T1000 (cell line): ENCODE measurements around the gene PHF14.

ENCODE experiments used
- DNase-seq: peaks from one replicate; lab custom pipeline; 2025; ENCODE audit warnings: mixed read lengths; lab: John Stamatoyannopoulos, UW

PHF14 gene

GRCh38 chr7:11120068-11120664, 146.5 kb downstream of the PHF14 start:
- DNase-seq: no peak

GRCh38 chr7:11120675-11121220, 147.1 kb downstream of the PHF14 start:
- no peak for DNase-seq

- no peak for DNase-seq
Observed at GRCh38 chr7:11124856-11125559, 151.3 kb downstream of the PHF14 start.

- no peak for DNase-seq
Observed at GRCh38 chr7:11127114-11127785, 153.6 kb downstream of the PHF14 start.

DNA sequence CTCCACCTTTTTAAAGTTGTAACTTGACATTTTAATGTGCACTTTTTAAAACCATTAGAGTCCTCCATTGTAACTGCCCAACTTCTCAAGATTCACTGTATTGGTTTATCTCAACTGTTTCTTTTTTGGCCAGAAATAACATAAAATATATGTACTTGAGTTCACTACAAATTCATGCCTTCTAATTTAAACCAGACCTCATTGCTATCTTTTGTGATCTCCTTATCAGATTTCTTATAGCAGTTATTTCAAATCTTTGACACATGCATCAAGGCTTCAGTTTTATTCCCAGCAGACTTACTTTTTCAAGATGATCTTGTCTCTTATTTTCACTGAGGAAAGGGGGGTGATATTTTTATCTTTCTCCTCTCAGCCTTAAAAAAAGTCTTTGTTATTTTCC, 154.3 kb downstream of the PHF14 start:
- DNase-seq: no peak

- no peak for DNase-seq
Observed at GRCh38 chr7:11128498-11128897, 154.8 kb downstream of the PHF14 start.

GRCh38 chr7:11130012-11130411, 156.3 kb downstream of the PHF14 start:
- no peak for DNase-seq

DNA sequence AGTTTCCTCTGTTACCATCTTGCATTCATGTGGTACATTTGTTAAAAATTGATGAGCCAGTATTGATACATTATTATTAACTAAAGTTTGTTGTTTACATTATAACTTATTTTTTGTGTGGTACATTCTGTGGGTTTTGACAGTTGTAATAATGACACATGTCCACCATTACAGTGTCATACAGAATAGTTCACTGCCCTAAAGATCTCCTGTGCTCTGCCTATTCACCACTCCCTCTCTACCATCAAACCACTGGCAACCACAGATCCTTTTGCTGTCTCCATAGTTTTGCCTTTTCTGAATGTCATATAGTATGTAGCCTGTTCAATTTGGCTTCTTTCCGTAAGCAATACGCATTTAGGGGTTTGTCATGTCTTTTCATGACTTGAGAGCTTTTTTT, 156.9 kb downstream of the PHF14 start:
- DNase-seq: no peak

DNA sequence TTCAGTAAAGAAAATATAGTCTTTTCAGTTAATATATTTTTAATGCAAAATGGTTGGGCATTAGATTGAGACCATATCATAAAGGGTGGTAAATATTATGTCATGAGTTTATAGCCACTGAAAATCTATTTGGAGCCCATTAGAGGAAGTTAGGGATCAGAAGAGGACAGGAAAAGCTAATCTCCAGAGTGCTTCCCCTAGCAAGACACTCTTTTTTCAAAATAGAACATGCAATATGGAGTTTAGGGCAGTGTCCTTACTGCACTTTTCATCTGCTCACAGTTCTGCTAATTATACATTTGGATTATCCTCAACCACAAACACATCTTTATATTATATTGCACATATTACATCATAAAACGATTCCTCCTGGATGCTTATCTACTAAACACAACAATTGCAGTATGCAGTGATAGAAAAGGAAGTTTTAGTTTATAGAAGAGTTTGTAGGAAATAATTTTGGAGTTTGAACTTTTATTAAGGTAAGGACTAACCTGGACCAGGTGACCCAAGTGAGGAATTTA, 159.8 kb downstream of the PHF14 start:
- no peak for DNase-seq

DNA sequence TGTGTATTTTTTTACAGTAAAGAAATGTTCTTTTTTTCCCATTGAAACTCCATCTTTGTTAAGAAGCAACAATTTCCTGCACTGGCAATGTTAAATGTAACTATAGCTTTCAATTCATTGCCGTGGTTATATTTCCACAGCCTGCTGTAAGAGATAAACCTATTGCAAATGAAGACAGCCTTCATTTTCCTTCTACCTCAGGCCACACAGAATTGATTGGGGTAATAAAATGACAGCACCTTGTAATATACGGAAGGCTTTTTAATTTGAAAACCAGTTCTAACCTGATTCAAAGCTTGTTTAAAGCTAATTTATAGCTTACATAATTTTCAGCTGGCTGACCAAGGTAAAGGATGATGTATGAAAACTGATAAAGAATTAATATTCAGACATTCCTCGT, 161.9 kb downstream of the PHF14 start:
- DNase-seq: no peak

- no peak for DNase-seq
Observed at GRCh38 chr7:11141541-11141940, 167.9 kb downstream of the PHF14 start.

- no peak for DNase-seq
Observed at GRCh38 chr7:11153694-11154093, 180.0 kb downstream of the PHF14 start.

GRCh38 chr7:11155883-11156282, 182.2 kb downstream of the PHF14 start:
- DNase-seq: no peak

- no peak for DNase-seq
Observed at GRCh38 chr7:11161499-11161898, 187.8 kb downstream of the PHF14 start.

- DNase-seq: no peak
Observed at GRCh38 chr7:11163220-11163619, 189.5 kb downstream of the PHF14 start.

DNA sequence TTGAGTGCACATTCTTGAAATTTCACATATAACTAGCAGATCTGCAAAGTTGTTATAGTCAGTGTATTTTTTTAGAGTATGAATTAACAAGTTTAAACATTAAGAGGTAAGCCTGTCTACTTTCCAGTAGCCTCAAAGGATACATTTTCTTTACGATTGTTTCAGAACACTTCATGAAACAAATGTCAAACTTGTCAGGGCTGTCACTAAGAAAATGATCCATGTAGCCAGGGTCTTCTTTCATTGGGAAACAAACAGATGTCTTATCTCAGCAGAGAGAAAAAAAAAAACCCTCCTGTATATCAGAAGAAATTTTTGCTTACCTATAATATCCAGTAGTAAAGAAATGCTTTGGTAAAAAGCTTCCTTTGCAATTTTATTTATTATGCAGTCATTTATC, 192.4 kb downstream of the PHF14 start:
- no peak for DNase-seq

DNA sequence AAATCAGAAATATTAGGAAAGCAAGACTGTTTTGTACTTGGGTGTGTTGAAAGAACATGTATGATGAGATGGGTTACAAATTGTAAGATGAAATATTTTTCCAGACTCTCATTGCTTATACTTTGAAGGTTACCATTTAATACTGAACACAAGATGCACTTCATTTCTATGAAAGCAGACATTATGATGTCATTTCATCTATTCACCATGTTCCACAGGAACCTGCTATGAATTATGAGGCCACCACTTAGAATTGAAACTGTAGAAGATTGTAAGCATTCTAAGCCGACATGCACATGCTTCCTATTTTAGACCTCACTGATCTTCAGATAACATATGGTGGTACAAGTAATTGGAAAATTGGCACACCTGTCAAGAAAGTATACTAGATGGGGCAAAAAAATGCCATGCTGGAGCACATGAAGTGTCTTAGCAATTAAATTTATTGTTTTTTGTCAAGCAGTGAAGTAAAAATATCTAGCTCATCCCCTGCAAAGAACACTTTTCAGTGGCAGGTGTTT, 195.0 kb downstream of the PHF14 start:
- no peak for DNase-seq

GRCh38 chr7:11170175-11170574, 196.5 kb downstream of the PHF14 start:
- DNase-seq: no peak

- DNase-seq: no peak
Observed at GRCh38 chr7:11170863-11171568, 197.3 kb downstream of the PHF14 start.

- DNase-seq: no peak
Observed at GRCh38 chr7:11171569-11172192, 198.0 kb downstream of the PHF14 start.

DNA sequence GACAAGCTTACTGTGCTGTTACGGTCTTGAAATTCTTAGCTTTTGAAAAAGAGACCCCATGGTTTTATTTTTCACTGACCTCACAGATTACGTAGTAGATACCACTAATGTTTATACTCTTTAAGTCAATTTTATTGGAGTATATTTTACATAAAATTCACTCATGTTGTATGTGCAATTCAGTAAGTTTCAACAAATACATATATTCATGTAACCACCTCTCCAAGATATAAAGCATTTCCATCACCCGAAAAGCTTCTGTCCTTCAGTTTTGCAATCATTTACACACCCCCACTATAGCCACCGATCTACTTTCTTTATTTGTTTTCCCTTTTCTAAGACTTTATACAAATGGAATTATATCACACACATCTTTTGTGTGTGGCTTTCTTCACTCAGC, 199.2 kb downstream of the PHF14 start:
- DNase-seq: no peak

DNA sequence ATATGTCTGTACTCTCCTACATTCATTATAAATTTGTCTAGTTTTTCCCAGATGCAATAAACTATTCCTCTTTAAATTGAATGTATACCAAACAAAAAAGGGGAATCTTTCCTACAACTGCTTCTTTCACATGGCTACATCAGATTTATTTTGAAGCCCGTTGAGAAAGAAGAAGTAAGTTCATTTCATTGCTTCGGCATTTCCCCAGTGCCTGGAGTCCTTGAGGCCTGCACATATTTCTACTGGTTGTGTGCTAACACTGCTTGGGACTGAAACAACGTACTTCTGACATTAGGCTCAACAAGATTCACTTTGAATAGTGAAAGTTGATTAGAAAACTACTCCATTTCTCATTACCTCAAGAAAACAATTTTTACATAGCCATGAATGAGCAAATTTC, 201.7 kb downstream of the PHF14 start:
- DNase-seq: no peak
